ENCODE results near the gene BST2. TPM values are rescaled to one million over a fixed set of nuclear protein-coding genes. Genes with fewer than 3 reads are reported as not detected.

The BST2 gene
- total and polyA plus RNA-seq, 4 donors, result 25.6 to 239 (median 123) TPM

- TF ChIP-seq RAD21 (IDR thresholded peaks at IDR 0.05) (no peak), ATF3 (IDR thresholded peaks at IDR 0.05) (no peak), REST (IDR thresholded peaks at IDR 0.05) (no peak), MAX (IDR thresholded peaks at IDR 0.05) (no peak), YY1 (IDR thresholded peaks at IDR 0.05) (no peak), JUND (IDR thresholded peaks at IDR 0.05) (no peak), HNF4G (IDR thresholded peaks at IDR 0.05) (no peak), RXRA (IDR thresholded peaks at IDR 0.05) (no peak), NR2F2 (IDR thresholded peaks at IDR 0.05) (no peak), EGR1 (IDR thresholded peaks at IDR 0.05; ENCODE audit: low read depth in 2 of 2) (no peak), TAF1 (conservative IDR thresholded peaks at IDR 0.05) (no peak), ZBTB33 (IDR thresholded peaks at IDR 0.05) (no peak), GABPA (IDR thresholded peaks at IDR 0.05 in 1 of 2, conservative IDR thresholded peaks at IDR 0.05 in 1 of 2) (no peak), CTCF (IDR thresholded peaks at IDR 0.05; ENCODE audit: low read depth, low read length, missing input control) (no peak), HNF4A (conservative IDR thresholded peaks at IDR 0.05) (no peak), SP1 (IDR thresholded peaks at IDR 0.05) (no peak), FOXA2 (IDR thresholded peaks at IDR 0.05) (no peak)
- Histone ChIP-seq H3K9me3 (ENCODE audit: control insufficient read depth in 4 of 4, low read length in 3 of 4) (no peaks in the 10 kb centered on the region), H3K4me1 (ENCODE audit: control insufficient read depth in 4 of 4, insufficient read depth in 4 of 4, low read length in 3 of 4) (peaks cover 0 to 5% (median 0%) of the 10 kb centered on the region in 4 donors), H3K4me3 (ENCODE audit: low read depth in 1 of 3, low read length in 3 of 3) (no peak overlapping the region), H3K36me3 (ENCODE audit: control insufficient read depth in 4 of 4, insufficient read depth in 3 of 4, low read depth in 1 of 4, low read length in 3 of 4) (no peaks in the 10 kb centered on the region), H3K27me3 (ENCODE audit: control insufficient read depth in 4 of 4, insufficient read depth in 4 of 4, low read length in 3 of 4) (peaks cover 0 to 4% (median 2%) of the 10 kb centered on the region in 4 donors), H3K27ac (ENCODE audit: low read depth in 1 of 2, low read length in 2 of 2) (no peak overlapping the region), H3K9ac (ENCODE audit: low read depth in 1 of 2, low read length in 2 of 2) (no peak overlapping the region)
- 10% methylated on average over 13 of the region's 13 CpGs for WGBS
- DNase-seq (ENCODE audit: low spot score), result no peak
Observed at GRCh38 chr19:17454576-17455071, 49.2 kb upstream of the BST2 start.

All from liver (tissue), 9 donors.